OCI-LY1 (cell line): ENCODE data around the gene PDIA3.
"Not testable (repeated sequence)": the region's sequence is repeated elsewhere in the genome, so short reads cannot be mapped to it uniquely, and the experiment has no call there.

ENCODE experiments used
- CTCF ChIP-seq: fragments of 200-600 bp; sonication (generic), shearing (Covaris generic); IDR thresholded peaks from 2 replicates; pipeline ENCODE4 v1.5.1; 2017; ENCODE audit warnings: mild to moderate bottlenecking, antibody characterized with exemption, low read length, moderate library complexity, mixed read lengths
- EZH2 ChIP-seq: fragments of 200-600 bp; sonication (generic), shearing (Covaris generic); IDR thresholded peaks from 2 replicates; pipeline ENCODE4 v1.8.0; 2017; ENCODE audit warnings: borderline replicate concordance, mixed run types, mild to moderate bottlenecking, antibody characterized with exemption, low read length, moderate library complexity, mixed read lengths

- not testable (repeated sequence) for TF ChIP-seq CTCF, EZH2
Measured at GRCh38 chr15:43728053-43728725, 18.0 kb upstream of the PDIA3 start.
